Pons (tissue), 1 donor: ENCODE measurements around the gene SPEM2.

Source experiments
- DNase-seq: peaks from one replicate; pipeline ENCODE4 v3.0.0-alpha.2; 2016; ENCODE audit warnings: low spot score

Gene SPEM2

GRCh38 chr17:7403977-7404736, 21.3 kb upstream of the SPEM2 start, which contains the start of gene TMEM256:
TSS of gene TMEM256 (minus strand) at chr17:7404097. CDS start at chr17:7404084, 13 bp downstream.
- DNase-seq = peak; percentile 100

GRCh38 chr17:7404737-7405349, 20.6 kb upstream of the SPEM2 start:
- no peak for DNase-seq

- peak; percentile 57 for DNase-seq
Measured at GRCh38 chr17:7405350-7406234, 19.8 kb upstream of the SPEM2 start.

DNA sequence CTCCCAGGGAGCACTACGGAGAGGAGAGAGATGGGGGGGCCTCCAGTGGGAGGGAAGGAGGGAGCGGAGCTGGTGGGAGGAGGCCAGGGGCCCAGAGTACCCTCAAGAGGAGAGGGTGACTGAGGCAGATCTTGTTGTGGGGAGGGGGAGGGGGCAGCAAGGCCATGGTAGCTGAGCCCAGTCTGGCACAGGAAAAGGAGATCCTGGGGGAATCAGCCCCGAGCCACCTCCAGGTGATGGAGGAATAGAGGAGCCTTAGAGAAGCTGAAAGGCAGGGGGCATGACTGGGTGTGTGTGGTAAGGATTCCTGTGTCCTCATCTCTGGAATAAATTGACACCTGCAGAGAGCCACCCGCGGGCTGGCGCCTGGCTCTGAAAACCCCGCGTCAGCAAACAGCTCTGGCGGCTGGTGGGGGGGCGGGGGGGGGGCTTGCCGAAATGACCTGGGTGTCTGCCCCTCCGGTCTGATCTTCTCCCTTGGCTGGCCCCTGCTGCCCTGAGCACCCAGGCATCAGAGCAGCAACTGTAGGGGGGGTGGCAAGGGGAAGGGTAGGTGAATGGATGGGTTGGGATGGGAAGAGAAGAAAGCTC, 19.1 kb upstream of the SPEM2 start:
- DNase-seq = no peak

- no peak for DNase-seq
Measured at GRCh38 chr17:7407082-7407481, 18.3 kb upstream of the SPEM2 start.

DNA sequence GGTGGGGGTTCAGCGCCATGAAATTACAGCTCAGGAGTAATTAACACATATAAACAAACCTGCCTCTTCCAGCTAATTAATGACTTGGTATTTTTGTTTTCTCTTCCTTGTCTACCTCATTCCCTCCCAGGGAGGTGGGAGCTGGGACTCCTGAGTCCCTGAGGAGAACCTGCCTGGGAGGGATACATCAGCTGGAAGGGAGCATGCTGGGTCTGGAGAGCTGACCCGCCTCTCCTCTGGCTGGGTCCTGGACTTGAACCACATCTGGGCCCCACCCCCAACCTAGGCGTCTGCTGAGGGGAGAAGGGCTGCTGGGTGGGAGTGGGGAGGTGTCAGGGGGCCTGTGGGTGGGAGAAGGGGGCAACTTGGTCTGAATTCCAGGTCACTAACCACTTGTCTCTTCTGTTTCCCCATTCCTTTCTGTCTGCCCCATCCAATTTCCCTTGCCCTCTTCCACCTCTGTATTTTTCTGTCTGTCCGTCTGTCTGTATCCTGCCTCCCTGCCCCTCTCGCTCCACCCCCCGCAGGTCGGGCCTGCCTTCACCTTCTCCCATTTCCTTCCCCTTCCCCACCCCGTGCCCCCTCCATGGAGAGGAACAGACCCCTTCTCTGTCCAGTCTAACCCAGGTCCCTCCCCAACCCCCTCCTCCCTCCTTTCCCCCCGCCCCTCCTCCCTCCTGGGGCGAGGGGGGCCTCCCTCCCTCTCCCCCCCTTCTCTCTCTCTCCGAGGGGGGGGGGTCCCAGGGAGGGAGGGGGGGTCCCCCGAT, 17.7 kb upstream of the SPEM2 start, which contains the start of gene NLGN2:
NLGN2 (plus strand) TSS at position 361 of the 767 bp plus-strand sequence. CDS start 411 bp downstream, outside the sequence.
- no peak for DNase-seq

DNA sequence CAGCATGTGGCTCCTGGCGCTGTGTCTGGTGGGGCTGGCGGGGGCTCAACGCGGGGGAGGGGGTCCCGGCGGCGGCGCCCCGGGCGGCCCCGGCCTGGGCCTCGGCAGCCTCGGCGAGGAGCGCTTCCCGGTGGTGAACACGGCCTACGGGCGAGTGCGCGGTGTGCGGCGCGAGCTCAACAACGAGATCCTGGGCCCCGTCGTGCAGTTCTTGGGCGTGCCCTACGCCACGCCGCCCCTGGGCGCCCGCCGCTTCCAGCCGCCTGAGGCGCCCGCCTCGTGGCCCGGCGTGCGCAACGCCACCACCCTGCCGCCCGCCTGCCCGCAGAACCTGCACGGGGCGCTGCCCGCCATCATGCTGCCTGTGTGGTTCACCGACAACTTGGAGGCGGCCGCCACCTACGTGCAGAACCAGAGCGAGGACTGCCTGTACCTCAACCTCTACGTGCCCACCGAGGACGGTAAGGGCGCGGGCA, 17.1 kb upstream of the SPEM2 start:
- no peak for DNase-seq

- DNase-seq = no peak
Measured at GRCh38 chr17:7408863-7409262, 16.6 kb upstream of the SPEM2 start.

GRCh38 chr17:7409716-7410115, 15.7 kb upstream of the SPEM2 start:
- no peak for DNase-seq

GRCh38 chr17:7410634-7411426, 14.6 kb upstream of the SPEM2 start:
- no peak for DNase-seq

DNA sequence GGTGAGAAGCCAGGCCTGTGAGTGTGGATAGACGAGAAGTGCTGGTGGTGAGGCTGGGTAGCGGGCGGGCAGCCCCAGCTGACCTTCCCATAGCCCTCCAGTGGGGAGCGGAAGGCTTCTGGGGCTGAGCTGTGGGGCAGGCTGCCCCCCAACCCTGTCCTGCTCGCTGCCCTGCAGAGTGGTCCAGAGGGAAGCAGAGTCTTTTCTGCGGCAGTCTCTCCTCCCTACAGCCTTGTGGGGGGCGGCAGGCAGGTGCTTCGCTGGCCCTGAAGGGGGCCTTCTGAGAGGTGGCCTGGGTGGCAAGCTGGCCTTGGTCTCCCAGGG, 14.0 kb upstream of the SPEM2 start:
- DNase-seq = no peak

- no peak for DNase-seq
Measured at GRCh38 chr17:7413346-7413985, 11.9 kb upstream of the SPEM2 start.

- no peak for DNase-seq
Measured at GRCh38 chr17:7414837-7415236, 10.6 kb upstream of the SPEM2 start.

GRCh38 chr17:7415784-7416183, 9.6 kb upstream of the SPEM2 start:
- no peak for DNase-seq

- no peak for DNase-seq
Measured at GRCh38 chr17:7416323-7416722, 9.1 kb upstream of the SPEM2 start.

DNA sequence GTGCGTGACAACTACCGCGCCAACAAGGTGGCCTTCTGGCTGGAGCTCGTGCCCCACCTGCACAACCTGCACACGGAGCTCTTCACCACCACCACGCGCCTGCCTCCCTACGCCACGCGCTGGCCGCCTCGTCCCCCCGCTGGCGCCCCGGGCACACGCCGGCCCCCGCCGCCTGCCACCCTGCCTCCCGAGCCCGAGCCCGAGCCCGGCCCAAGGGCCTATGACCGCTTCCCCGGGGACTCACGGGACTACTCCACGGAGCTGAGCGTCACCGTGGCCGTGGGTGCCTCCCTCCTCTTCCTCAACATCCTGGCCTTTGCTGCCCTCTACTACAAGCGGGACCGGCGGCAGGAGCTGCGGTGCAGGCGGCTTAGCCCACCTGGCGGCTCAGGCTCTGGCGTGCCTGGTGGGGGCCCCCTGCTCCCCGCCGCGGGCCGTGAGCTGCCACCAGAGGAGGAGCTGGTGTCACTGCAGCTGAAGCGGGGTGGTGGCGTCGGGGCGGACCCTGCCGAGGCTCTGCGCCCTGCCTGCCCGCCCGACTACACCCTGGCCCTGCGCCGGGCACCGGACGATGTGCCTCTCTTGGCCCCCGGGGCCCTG, 8.3 kb upstream of the SPEM2 start:
- DNase-seq = no peak

DNA sequence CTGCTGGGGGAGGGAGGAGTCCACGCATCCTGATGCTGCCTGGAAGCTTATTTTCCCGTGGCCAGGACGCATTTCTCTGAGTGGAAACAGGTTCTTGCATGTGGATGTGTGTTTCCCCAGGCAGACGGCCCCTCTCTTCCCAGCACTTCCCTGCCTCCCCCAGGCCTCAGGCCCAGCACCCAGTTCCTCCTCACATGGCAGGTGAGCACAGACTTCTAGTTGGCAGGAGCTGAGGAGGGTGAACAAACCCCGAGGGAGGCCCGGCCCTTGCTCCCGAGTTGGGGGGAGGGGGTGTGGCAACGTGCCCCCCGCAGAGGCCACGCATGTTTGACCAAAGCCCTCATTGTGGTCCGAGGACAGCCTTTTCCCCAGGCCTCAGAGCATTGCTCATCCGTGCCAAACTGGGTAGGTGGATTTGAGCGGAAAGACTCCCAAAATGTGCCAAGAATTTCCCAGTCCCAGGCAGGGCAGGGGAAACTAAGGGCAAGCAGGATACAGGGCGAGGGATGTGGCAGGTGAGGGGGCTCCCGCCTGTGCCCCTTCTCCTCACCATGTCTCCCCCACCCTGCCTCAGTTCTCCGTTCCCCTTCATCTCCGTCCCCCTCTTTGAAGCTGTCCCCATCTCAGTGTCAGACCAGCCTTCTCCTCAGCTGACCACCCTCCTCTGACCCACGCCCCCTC, 6.8 kb upstream of the SPEM2 start:
- no peak for DNase-seq

DNA sequence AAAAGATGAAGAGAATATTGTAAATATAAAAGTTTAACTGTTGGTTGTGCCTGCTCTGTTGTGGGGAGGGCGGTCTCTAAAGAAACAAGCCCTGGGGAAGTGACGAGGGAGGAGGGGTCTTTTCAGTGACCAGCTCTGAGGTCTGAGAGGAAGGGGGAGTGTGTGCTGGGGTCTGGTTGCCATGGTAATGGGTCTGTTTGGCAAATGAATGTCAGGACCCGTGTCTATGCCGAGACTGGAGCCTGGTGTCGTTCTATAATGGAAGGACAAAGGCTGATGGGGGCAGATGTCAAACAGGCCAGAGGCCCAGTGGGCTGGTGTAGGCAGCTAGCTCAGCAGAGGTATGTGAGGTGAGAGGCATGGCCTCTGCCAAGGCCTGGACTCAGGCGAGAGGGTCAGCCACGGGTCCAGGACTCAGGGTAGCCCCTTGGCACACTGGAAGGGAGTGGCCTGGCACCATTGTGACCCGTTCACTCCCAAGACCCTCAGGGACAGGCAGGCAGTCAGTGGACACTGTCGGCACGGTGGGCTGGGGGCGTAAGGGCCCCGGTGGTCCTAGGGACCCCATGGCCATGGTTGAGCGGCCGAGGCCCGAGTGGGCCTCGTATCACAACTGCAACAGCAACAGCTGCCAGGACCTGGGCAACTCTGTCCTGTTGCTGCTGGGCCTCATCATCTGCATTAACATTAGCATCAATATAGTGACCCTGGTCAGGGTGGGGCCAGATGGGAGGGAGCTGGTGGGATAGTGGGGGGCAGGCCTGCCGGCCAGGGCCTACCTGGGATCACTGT, 5.4 kb upstream of the SPEM2 start, which contains the start of gene SPEM1:
SPEM1 (plus strand) TSS at position 506 of the 792 bp plus-strand sequence; CDS start at position 567, 61 bp downstream.
- DNase-seq = no peak
